Hair follicle dermal papilla cell (primary cell): ENCODE measurements around the gene ITLN1. TPM values are rescaled to one million over a fixed set of nuclear protein-coding genes. Genes with fewer than 3 reads are reported as not detected.

ENCODE experiments used
- total RNA-seq: library from RNA; depleted of rRNA; stranded (reverse); fragments of >200 nt; gene quantifications from 2 replicates; pipeline ENCODE4 v1.2.3, GENCODE V29; 2012

Gene ITLN1
- not detected in 2 replicates for total RNA-seq

GRCh38 chr1:160885042-160885441 lies at the start of gene ITLN1:
Gene ITLN1 (minus strand): TSS chr1:160885180. CDS start chr1:160884877, 303 bp downstream.

GRCh38 chr1:160862203-160863060 lies 22.5 kb downstream of the ITLN1 start, which contains the start of gene CD244:
Gene CD244 (minus strand): TSS chr1:160862887. CDS start chr1:160862677, 210 bp downstream.

Other genes starting within 250 kb of the ITLN1 start
- not detected in 2 replicates for gene SLAMF1, start 238.1 kb downstream of the ITLN1 start, total RNA-seq
- not detected in 2 replicates for gene CD48, start 173.4 kb downstream of the ITLN1 start, total RNA-seq
- gene SLAMF7, start 145.9 kb downstream of the ITLN1 start, total RNA-seq: not detected in 2 replicates
- gene LY9, start 89.0 kb downstream of the ITLN1 start, total RNA-seq: not detected in 2 replicates
- gene CD244, start 22.3 kb downstream of the ITLN1 start, total RNA-seq: not detected in 2 replicates
- gene ITLN2, start 69.6 kb upstream of the ITLN1 start, total RNA-seq: not detected in 2 replicates
- gene F11R, start 136.0 kb upstream of the ITLN1 start, total RNA-seq: 2.1 and 3.6 TPM in 2 replicates
- 1.5 TPM in 1 of 2 replicates, not detected in the other for gene TSTD1, start 153.8 kb upstream of the ITLN1 start, total RNA-seq
- 60.5 and 62.1 TPM in 2 replicates for gene USF1, start 160.8 kb upstream of the ITLN1 start, total RNA-seq
- not detected in 2 replicates for gene ARHGAP30, start 184.7 kb upstream of the ITLN1 start, total RNA-seq
- gene NECTIN4, start 204.4 kb upstream of the ITLN1 start, total RNA-seq: 0.12 and 0.49 TPM in 2 replicates
- gene KLHDC9, start 213.2 kb upstream of the ITLN1 start, total RNA-seq: 0.65 and 2.2 TPM in 2 replicates
- 10.7 and 14.1 TPM in 2 replicates for gene PFDN2, start 232.9 kb upstream of the ITLN1 start, total RNA-seq
- gene NIT1, start 232.9 kb upstream of the ITLN1 start, total RNA-seq: 29.9 and 32.1 TPM in 2 replicates
- 42.4 and 47.7 TPM in 2 replicates for gene DEDD, start 247.5 kb upstream of the ITLN1 start, total RNA-seq